Stimulated activated CD4-positive, alpha-beta T cell treated with anti-CD3 and anti-CD28 coated beads, Interleukin-4, amount 100 ng/mL, for 4 hours (primary cell): ENCODE data around the gene BDNF.
"Not testable (repeated sequence)": the region's sequence is repeated elsewhere in the genome, so short reads cannot be mapped to it uniquely, and the experiment has no call there.

Source experiments
- DNase-seq, 2 experiments: peaks; one replicate each; pipeline ENCODE4 v3.0.0-alpha.2; 2020

BDNF gene

GRCh38 chr11:27705873-27706820, 5.9 kb upstream of the BDNF start:
- no peak for DNase-seq

DNA sequence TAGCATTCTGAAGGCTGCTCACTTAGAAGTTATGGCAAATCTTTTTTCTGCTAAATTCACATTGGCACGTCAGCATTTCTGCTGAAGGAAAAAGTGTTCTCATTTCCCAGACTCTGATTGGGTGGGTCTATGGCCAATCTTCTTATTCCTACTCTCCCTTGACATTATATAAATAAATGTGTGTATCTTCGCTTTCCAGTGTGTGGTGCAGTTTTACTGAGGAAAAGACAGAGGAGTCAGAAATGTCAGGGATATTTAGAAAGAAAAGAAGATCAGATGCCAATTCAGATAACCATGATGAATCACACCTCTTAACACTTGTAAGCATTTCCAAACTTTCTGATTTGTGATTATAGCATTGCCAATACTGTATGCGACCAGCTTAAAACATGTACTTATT, 3.2 kb upstream of the BDNF start:
- DNase-seq, result no peak

DNA sequence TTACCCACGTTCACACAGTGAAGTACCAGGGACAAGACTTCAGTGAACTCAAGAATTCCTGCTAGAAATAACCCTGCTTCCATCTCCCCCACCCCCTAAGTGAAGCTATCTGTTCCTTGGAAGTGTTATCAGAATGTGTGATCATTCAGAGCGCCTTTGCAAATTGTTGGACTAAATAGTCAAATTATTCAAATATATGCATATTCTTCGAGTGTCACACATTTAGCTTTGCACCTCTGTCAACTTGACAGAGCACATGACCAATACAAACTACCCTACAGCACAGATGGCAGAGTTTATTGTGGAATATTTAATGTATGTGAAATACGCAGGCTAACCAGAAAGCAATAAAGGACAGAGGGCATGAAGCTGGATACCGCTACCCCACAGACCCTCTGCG, 2.6 kb upstream of the BDNF start:
- DNase-seq, result no peak

- no peak for DNase-seq
Measured at GRCh38 chr11:27701355-27702105, 1.3 kb upstream of the BDNF start.

- no peak for DNase-seq
Measured at GRCh38 chr11:27699926-27700350, 317 bp downstream of the BDNF start.

DNA sequence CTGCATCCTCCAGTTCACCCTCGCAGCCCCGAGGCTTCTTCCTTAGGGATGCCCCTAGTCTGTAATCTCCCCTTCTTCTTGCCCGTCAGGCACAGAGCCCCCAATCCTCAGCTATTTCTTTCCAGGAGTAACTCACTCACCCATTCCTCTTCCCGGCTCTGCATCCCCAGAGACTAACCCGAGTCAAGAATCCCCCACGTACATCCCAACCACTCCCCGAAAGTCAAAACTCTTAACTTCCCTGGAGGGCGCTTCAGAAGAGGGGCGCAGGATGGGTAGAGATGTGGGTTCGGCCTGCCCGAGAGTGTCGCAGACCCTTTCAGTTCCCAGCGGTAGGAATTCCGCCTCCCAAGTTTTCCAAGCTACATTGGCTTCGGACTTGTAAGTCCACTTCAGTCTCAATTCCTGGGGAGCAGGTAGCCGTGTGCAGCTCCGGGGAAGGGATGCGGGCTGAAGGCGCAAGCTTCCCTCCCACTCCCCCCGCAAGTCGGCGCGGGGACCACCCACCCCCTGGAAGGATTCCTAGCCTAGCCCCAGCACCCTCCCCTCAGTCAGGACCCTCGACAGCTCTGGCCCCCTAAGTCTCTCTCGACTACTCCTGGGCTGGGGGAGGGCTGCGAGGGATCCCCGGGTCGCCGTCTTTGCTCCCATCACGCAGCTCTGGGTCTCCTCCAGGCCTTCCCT, 871 bp downstream of the BDNF start:
- DNase-seq, result no peak

- peak; percentile 43 to 64 for DNase-seq
Measured at GRCh38 chr11:27698872-27699241, 1.4 kb downstream of the BDNF start.

DNA sequence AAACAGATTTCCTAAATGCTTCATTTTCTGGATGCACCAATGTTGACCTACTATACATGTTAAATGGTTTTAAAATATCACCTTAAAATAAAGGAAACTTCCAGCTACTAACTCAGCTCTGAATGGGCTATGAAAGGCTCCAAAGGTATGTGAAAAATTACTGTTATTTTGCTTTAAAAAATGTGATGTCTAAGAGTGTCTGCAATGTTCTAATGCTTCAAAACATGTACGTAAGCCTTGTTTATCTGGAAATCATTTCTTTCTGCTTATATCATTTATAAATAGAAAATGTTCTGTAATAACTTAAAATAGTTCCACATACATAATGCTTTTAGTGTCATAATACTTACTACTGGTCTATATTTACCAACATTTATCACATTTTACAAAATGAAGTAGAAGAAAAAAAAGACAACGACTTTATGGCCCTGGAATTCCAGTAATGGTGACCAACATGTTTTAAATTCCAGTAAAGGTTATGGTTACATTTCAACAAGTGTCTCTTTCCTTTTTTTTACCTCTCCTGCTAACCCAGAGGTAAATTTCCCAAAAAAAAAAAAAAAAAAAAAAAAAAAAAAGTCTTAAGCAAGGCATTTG, 2.5 kb downstream of the BDNF start:
- no peak for DNase-seq

DNA sequence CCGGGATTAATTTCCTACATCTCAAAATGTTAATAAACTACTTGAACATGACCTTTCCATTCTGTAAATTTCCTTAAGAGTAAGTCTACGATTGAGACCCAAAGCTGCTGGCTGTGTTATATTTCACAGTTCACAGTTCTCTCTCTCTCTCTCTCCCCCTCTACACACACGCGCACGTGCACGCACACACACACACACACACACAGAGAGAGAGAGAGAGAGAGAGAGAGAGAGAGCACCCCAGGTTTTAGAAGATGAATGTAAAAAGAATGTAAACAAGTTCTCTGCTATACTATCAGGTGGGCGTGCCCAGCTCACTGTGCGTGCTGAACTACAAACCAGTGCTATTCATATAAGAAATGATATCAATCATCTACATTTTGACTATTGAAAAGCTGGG, 3.3 kb downstream of the BDNF start:
- no peak for DNase-seq

- DNase-seq, result no peak
Measured at GRCh38 chr11:27696115-27696514, 4.1 kb downstream of the BDNF start.

- no peak for DNase-seq
Measured at GRCh38 chr11:27694992-27695391, 5.3 kb downstream of the BDNF start.

GRCh38 chr11:27693398-27693797, 6.9 kb downstream of the BDNF start:
- DNase-seq, result no peak

DNA sequence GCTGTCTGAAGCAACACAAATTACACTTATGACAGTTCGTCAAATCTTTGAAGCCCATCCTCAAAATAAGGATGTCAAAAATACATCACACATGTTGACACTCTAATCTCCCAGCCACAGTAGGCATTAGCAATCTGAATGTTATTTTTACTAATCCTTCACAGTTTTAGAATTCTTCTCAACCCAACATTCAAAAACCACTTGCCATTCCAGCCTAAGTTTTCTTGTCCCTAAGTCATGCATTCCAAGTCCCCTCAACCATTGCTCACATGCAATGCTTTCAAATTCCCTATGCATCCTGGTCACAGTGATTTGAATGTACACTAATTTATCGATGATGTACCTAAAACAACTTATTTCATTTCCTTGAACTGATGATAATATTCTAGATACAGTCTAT, 7.5 kb downstream of the BDNF start:
- DNase-seq, result no peak

DNA sequence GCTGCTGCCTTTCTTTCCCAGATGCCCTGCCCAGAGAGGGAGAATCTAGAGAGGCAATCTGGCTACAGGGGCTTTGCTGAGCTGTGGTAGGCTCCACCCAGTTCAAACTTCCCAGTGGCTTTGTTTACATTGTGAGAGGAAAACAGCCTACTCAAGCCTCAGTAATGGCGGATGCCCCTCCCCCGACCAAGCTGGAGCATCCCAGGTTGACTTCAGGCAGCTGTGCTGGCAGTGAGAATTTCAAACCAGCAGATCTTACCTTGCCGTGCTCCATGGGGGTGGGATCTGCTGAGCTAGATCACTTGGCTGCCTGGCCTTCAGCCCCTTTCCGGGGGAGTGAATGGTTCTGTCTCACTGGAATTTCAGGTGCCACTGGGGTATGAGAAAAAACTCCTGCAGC, 12.2 kb downstream of the BDNF start:
- no peak for DNase-seq

GRCh38 chr11:27681664-27682063, 18.6 kb downstream of the BDNF start:
- no peak for DNase-seq

GRCh38 chr11:27679136-27680015, 20.9 kb downstream of the BDNF start:
- DNase-seq, result no peak

- no peak for DNase-seq
Measured at GRCh38 chr11:27678242-27678641, 22.0 kb downstream of the BDNF start.

- DNase-seq, result no peak
Measured at GRCh38 chr11:27677108-27677507, 23.1 kb downstream of the BDNF start.

DNA sequence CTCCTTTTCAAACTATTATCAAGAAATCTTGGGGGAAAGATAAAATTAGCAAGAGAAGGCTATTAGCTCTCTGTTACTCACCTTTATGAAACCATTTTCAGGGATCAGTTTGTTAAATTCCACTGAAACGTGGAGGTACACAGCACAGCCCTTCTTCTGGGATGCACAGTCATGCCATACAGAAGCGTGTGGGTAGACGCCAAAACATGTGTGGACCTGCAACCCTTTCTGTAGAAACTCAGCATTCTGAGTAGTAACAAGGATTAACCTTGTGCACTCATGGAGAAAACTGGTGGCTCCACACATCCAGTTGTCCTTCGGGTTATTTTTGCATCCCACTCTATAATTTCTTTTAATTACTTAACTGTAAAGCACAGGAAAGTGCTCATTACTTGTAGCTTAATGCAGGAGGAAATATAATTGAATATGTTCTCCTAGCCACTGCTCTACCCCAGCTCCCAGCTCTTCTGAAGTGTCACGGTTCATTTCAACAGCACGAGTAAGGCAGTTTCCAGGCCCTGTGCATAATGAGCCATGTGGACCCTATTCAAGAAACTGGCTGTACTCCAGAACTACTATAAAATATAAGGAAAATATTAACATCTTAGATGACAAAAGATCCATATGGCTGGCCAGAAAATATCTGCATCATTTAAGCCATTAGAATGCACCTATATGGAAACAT, 26.1 kb downstream of the BDNF start:
- DNase-seq, result no peak

- no peak for DNase-seq
Measured at GRCh38 chr11:27672836-27673464, 27.3 kb downstream of the BDNF start.

GRCh38 chr11:27665508-27666101, 34.6 kb downstream of the BDNF start:
- not testable (repeated sequence) for DNase-seq
